H54 (cell line): ENCODE measurements around the gene MET.

Experiments used
- DNase-seq: peaks from one replicate; pipeline ENCODE4 v3.0.0; 2011; ENCODE audit warnings: low spot score, mixed read lengths; ENCODE audit not compliant: insufficient read length
- FAIRE-seq: peaks from 3 replicates; lab custom pipeline; 2011; peaks lifted over from hg19 to GRCh38; lab: Jason Lieb, UNC
- POLR2A ChIP-seq: IDR thresholded peaks from 2 replicates; pipeline ENCODE4 v1.6.1; 2011; ENCODE audit warnings: low read depth, mild to moderate bottlenecking, low read length

MET gene

DNA sequence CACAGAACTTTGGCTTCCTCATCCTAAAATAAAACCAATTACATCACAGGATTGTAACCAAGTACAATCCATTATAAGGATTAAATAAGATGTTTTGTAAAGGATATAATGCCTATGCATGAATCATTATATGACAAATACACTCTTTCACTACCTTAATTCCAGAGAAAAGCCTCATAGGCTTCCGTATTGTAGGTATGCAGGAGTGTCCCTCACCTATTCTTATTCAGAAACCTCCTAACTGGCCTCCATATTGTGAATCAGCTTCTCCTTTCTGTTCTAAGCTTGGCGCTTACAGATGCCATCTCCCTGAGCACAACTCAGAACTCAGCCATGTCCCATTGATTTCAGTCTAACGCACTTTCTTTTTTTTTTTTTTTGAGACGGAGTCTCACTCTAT is 120.8 kb downstream of the MET start:
- DNase-seq = no peak
- FAIRE-seq = no peak
- no peak for TF ChIP-seq POLR2A

DNA sequence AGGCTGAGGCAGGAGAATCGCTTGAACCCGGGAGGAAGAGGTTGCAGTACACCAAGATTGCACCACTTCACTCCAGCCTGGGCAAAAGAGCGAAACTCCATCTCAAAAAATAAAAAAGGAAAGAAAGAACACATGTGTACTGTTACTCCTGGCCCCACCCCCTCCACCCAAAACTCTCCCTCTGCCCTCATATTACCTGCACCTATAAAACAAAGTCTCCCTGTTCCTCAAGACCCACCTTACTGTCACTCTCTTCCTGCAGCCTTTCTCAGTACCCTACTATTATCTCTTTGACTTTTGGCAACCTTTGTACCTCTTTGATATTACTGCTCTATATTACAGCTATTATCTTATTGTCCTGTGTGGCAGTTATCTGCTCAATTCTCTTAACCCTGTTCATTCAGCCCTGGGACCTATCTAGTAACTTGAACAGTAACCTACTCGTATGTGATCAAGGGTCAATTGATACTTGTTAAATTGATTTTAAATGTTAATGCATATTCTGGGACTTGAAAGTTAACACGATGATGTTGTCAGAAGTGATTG is 121.9 kb downstream of the MET start:
- no peak for TF ChIP-seq POLR2A
- FAIRE-seq = no peak
- DNase-seq = no peak

- TF ChIP-seq POLR2A = no peak
- DNase-seq = no peak
- FAIRE-seq = no peak
Measured at GRCh38 chr7:116796471-116796870, 124.5 kb downstream of the MET start.

- no peak for DNase-seq
- no peak for TF ChIP-seq POLR2A
- no peak for FAIRE-seq
Measured at GRCh38 chr7:116797612-116798011, 125.6 kb downstream of the MET start.

DNA sequence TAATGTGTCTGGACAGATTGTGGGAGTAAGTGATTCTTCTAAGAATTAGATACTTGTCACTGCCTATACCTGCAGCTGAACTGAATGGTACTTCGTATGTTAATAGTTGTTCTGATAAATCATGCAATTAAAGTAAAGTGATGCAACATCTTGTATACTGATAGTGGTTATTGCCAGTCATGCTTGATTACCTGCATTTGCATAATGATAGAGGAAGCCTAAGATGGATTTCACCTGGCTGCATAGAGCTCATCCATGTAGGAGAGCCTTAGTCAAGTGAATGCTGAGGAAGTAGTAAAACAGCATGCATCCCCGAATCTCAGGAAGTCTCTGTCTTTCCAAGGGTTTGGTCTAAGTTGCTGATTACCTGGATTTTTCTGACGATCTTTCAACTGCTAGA is 126.2 kb downstream of the MET start:
- TF ChIP-seq POLR2A = no peak
- DNase-seq = no peak
- no peak for FAIRE-seq

DNA sequence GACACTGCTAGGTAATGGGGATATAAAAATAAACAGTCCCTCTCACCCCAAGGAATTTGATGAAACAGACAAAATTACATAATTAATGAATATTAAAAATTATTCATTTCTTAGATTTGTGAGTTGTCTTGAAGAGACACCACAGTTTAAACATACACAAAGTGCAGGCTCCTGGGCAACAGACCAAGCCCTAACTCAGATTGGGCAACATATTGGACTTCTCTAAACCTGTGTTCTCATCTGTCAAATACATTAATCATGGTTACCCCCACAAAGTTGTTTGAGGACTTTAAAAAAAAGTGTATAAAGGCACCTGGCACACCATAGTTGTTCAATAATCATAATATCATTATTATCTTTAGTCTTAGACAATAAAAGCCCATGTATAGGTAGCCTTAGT is 127.9 kb downstream of the MET start:
- DNase-seq (no peak), FAIRE-seq (no peak)
- no peak for TF ChIP-seq POLR2A

DNA sequence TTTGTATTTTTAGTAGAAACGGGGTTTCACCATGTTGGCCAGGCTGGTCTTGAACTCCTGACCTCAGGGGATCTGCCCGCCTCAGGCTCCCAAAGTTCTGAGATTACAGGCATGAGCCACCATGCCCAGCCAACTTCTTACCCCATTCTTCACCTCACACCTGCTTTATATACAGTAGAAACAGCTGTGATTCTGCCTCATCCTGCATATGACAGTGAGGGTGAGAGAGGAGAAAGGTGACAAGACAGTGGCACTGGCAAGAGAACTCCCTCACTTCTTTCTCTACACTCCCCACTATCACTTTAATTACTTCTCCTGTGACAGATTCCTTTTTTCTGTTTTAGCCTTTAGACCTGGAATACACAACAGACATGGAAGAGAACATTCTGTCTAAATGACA is 128.6 kb downstream of the MET start:
- FAIRE-seq (no peak), DNase-seq (no peak)
- TF ChIP-seq POLR2A = no peak

DNA sequence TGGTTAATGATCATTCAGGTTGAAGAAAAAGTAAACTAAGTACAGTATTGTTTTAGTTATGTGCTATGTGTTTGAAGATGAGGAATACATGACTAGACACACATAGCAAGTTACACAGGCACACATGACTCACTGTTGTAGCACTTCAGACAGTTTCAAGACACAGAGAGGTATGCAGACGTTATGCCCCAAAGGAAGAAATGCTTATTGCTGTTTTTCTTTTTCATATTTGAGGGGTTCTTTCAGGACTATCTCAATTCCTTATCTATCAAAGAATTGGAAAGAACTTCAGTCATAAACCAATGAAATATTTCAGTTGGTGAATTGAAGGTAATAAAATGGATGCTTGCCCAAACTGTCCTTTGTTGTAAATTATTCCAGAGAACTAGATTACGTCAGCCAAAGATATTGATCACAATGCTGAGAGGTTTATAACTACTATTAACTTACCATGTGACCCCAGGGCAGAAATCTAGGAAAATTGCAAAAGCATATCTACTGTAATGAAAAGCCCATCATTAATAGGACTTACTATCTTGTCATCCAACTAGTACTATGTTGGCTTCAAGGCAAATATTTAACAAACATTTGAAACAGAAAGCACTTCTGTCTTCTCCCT is 129.2 kb downstream of the MET start:
- peak; percentile 81 for FAIRE-seq
- DNase-seq = peak; percentile 34

DNA sequence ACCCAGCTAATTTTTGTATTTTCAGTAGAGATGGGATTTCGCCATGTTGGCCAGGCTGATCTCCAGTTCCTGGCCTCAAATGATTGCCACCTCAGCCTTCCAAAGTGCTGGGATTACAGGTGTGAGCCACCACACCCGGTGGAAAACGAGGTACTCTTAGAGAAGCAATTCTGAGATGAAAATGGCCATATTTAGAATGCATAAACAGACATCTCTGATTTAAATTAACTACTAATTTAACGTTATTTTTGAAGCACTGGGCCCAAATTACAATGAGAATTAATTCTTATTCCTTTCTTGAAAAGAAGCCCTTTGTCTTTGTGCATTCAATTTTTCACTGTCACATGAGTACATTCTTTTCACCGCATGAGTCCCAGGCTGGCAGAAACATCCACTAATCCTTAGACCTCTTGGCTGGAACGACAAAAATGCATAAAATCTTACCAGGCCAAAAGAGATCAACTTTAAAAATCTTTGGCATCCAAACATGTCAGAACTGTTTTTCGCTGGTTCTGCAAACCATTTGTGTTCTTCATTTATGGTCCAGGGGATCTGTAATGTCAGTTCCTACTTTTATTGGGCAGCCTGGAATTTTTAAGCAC is 130.2 kb downstream of the MET start:
- no peak for TF ChIP-seq POLR2A
- FAIRE-seq (peak; percentile 65), DNase-seq (no peak)

More for the DNA sequence above, 129.2 kb downstream of the MET start:
- no peak for TF ChIP-seq POLR2A

- TF ChIP-seq POLR2A = no peak
- FAIRE-seq = peak; percentile 23
- DNase-seq = no peak
Measured at GRCh38 chr7:116802746-116803152, 130.8 kb downstream of the MET start.

GRCh38 chr7:116804471-116804870 is 132.5 kb downstream of the MET start:
- FAIRE-seq = no peak
- TF ChIP-seq POLR2A = no peak
- DNase-seq = no peak

DNA sequence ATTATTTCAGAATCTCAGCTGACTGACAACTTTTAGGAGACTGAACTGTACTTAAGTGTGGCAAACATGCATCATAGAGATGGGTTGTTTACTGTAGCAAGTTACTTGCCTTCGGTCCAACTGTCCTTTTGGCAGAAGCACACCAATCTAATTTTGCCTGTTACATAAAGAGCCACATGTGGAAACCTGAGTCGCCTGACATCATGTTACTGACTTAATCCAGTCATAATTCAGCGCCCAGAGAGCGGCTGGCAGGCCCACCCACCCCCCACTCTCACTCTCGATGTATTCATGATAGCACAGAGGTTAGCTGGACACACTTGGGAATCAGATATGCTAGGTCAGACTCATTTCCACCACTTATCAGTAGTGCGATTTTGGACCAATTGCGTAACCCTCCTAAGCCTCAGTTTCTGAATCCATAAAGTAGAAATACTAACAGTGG is 133.1 kb downstream of the MET start:
- no peak for TF ChIP-seq POLR2A
- DNase-seq = no peak
- FAIRE-seq = no peak

- no peak for TF ChIP-seq POLR2A
- FAIRE-seq (no peak), DNase-seq (no peak)
Measured at GRCh38 chr7:116806046-116806944, 134.3 kb downstream of the MET start.

GRCh38 chr7:116807011-116807560 is 135.1 kb downstream of the MET start:
- no peak for FAIRE-seq
- TF ChIP-seq POLR2A = no peak
- no peak for DNase-seq
